Psoas muscle (tissue), 8 donors: Measurements from ENCODE around the gene LY6G6D. TPM values are rescaled to one million over a fixed set of nuclear protein-coding genes. Genes with fewer than 3 reads are reported as not detected.

Experiments used
- ATAC-seq, 4 donors: fragments of 200-7000 bp; cut with Tn5 transposase; one replicate each; pipeline ENCODE4 v1.9.1; 2020; ENCODE audit warnings: moderate library complexity in 3 of 4, mild to moderate bottlenecking in 2 of 4
- DNase-seq, 2 donors: peaks; one replicate each; pipeline ENCODE4 v3.0.0-alpha.2; 2020
- H3K27ac ChIP-seq: fragments of 200-600 bp; one replicate; pipeline ENCODE4 v1.8.0; 2022
- H3K27me3 ChIP-seq, 3 donors: fragments of 200-600 bp in 1 of 3; one replicate each; pipeline versions ENCODE4 v1.6.1 to v1.8.0; 2013 to 2022; ENCODE audit warnings: low read length in 2 of 3, mild to moderate bottlenecking in 2 of 3, moderate library complexity in 1 of 3; ENCODE audit not compliant: insufficient read depth in 3 of 3
- H3K36me3 ChIP-seq, 2 donors: fragments of 200-600 bp in 1 of 2; one replicate each; pipeline versions ENCODE4 v1.6.1 to v1.8.0; 2013 to 2022; ENCODE audit warnings: low read depth in 1 of 2, mild to moderate bottlenecking in 1 of 2, moderate library complexity in 1 of 2; ENCODE audit not compliant: insufficient read depth in 1 of 2
- H3K4me1 ChIP-seq: fragments of 200-600 bp; one replicate; pipeline ENCODE4 v1.8.0; 2022
- H3K4me3 ChIP-seq: fragments of 200-600 bp; one replicate; pipeline ENCODE4 v1.8.0; 2022; ENCODE audit warnings: mild to moderate bottlenecking
- H3K9me3 ChIP-seq: fragments of 200-600 bp; one replicate; pipeline ENCODE4 v1.8.0; 2022
- CTCF ChIP-seq: fragments of 200-600 bp; IDR thresholded peaks from one replicate; pipeline ENCODE4 v1.8.0; 2022; ENCODE audit warnings: antibody characterized with exemption
- whole genome bisulfite sequencing, 3 donors: extraction: QIAGEN DNeasy Blood & Tissue Kit; methylation state at CpG; one replicate each; pipeline versions ENCODE4 v1.1.6 to v1.1.7; 2013; 5-methylcytosine and 5-hydroxymethylcytosine counted together
- intact Hi-C, 2 donors: fragments of 100-400 bp; cut with DNase I; formaldehyde crosslinking; loops; one replicate each; pipeline versions ENCODE4 v1.11.0 to v1.14.2; 2022
- polyA plus RNA-seq, 3 donors: library from polyadenylated mRNA; stranded (reverse); fragments of 200-250 nt; gene quantifications; one replicate each; pipeline ENCODE4 v1.2.3, GENCODE V29; 2013
- total RNA-seq, 4 donors: library from RNA; stranded (reverse); fragmentation: NEBNext Ultra II Directional in 2 of 4; extraction: Animal tissue kit (Norgen Biotek cat#: 25700) in 2 of 4; gene quantifications; one replicate each; pipeline versions ENCODE4 v1.2.1 to v1.2.4, GENCODE V29; 2021 to 2023
- donor health status: healthy with polysubstance abuse.
- donor health status: DM: no; HTN: no; CAD: no; lungs with moderate emphysema.
- donor health status: Bipolar disorder and iron deficiency.
- donor health status: healthy.
- donor health status: DM: yes; HTN: yes; CAD: no.
- donor health status: DM: no; HTN: no; CAD: no.
- donor health status: DM: no; HTN: no; CAD: no.
- donor health status: DM: yes; HTN: yes; CAD: no.

The LY6G6D gene
- total and polyA plus RNA-seq, 7 donors = not detected

GRCh38 chr6:31736021-31736767, 21.0 kb downstream of the LY6G6D start, which contains the start of gene CLIC1:
Gene CLIC1 (minus strand): TSS chr6:31736530. CDS start chr6:31736300, 230 bp downstream.
- H3K4me1 ChIP-seq = peaks cover 27% of the 10 kb centered on the region
- intact Hi-C loops = loop anchor here in 1 of 2 donors (5.0 kb wide), 1 partner anchor 69 kb away; the partner anchor contains the start of genes CSNK2B and LY6G5B
- peak within 1 kb of the TSS; percentile 71 for H3K4me3 ChIP-seq
- DNase-seq (peak; percentile 87 to 90), ATAC-seq (peak; percentile 17 to 35 (median 24))
- peaks cover 0 to 28% of the 10 kb centered on the region in 2 donors for H3K36me3 ChIP-seq
- no peaks in the 10 kb centered on the region for H3K9me3 ChIP-seq
- peaks cover 0 to 11% (median 0%) of the 10 kb centered on the region in 3 donors for H3K27me3 ChIP-seq
- peak within 1 kb of the TSS; percentile 74 for H3K27ac ChIP-seq
- no peak for TF ChIP-seq CTCF
- WGBS, 3 donors = 5 to 9% (median 8%) methylated on average over 20 to 24 of the region's 24 CpGs

- Histone ChIP-seq H3K27me3 (peaks cover 0 to 11% (median 0%) of the 10 kb centered on the region in 3 donors), H3K4me3 (peak overlapping the region; percentile 71), H3K27ac (peak overlapping the region; percentile 74), H3K9me3 (no peaks in the 10 kb centered on the region), H3K4me1 (peaks cover 24% of the 10 kb centered on the region), H3K36me3 (peaks cover 0 to 22% of the 10 kb centered on the region in 2 donors)
- intact Hi-C loops = loop anchor here in 1 of 2 donors (5.0 kb wide), 1 partner anchor 70 kb away; the partner anchor contains the start of genes CSNK2B and LY6G5B
- TF ChIP-seq CTCF = no peak
- WGBS, 3 donors = 43 to 47% (median 45%) methylated on average over 10 of the region's 10 CpGs
- DNase-seq (no peak), ATAC-seq (no peak)
These were observed 21.7 kb downstream of the LY6G6D start for GRCh38 chr6:31736768-31737314.

- intact Hi-C loops = loop anchor here in 1 of 2 donors (5.0 kb wide), 1 partner anchor 70 kb away; the partner anchor contains the start of genes CSNK2B and LY6G5B
- WGBS, 3 donors = 57 to 73% (median 63%) methylated on average over 6 to 7 of the region's 7 CpGs
- H3K9me3 ChIP-seq = no peaks in the 10 kb centered on the region
- H3K4me1 ChIP-seq = peaks cover 21% of the 10 kb centered on the region
- peaks cover 0 to 16% of the 10 kb centered on the region in 2 donors for H3K36me3 ChIP-seq
- peak overlapping the region; percentile 71 for H3K4me3 ChIP-seq
- H3K27me3 ChIP-seq = peaks cover 0 to 11% (median 0%) of the 10 kb centered on the region in 3 donors
- peak overlapping the region; percentile 74 for H3K27ac ChIP-seq
- no peak for TF ChIP-seq CTCF
- ATAC-seq (no peak), DNase-seq (no peak)
These were observed 22.3 kb downstream of the LY6G6D start for GRCh38 chr6:31737315-31737990.

GRCh38 chr6:31737991-31738979, 23.1 kb downstream of the LY6G6D start:
- 44 to 50% (median 46%) methylated on average over 6 of the region's 6 CpGs for WGBS, 3 donors
- peaks cover 0 to 8% of the 10 kb centered on the region in 2 donors for H3K36me3 ChIP-seq
- peak overlapping the region; percentile 74 for H3K27ac ChIP-seq
- intact Hi-C loops = loop anchor here in 1 of 2 donors (5.0 kb wide), 1 partner anchor 71 kb away; the partner anchor contains the start of genes CSNK2B and LY6G5B
- H3K4me1 ChIP-seq = peaks cover 21% of the 10 kb centered on the region
- H3K27me3 ChIP-seq = peaks cover 0 to 11% (median 0%) of the 10 kb centered on the region in 3 donors
- H3K4me3 ChIP-seq = no peak overlapping the region
- ATAC-seq (no peak), DNase-seq (no peak)
- TF ChIP-seq CTCF = no peak
- H3K9me3 ChIP-seq = no peaks in the 10 kb centered on the region
